ENCODE measurements around the gene CTSH. TPM values are rescaled to one million over a fixed set of nuclear protein-coding genes. Genes with fewer than 3 reads are reported as not detected.

The CTSH gene
- total RNA-seq, 2 donors from 2014 or later, result 257 to 415 TPM

DNA sequence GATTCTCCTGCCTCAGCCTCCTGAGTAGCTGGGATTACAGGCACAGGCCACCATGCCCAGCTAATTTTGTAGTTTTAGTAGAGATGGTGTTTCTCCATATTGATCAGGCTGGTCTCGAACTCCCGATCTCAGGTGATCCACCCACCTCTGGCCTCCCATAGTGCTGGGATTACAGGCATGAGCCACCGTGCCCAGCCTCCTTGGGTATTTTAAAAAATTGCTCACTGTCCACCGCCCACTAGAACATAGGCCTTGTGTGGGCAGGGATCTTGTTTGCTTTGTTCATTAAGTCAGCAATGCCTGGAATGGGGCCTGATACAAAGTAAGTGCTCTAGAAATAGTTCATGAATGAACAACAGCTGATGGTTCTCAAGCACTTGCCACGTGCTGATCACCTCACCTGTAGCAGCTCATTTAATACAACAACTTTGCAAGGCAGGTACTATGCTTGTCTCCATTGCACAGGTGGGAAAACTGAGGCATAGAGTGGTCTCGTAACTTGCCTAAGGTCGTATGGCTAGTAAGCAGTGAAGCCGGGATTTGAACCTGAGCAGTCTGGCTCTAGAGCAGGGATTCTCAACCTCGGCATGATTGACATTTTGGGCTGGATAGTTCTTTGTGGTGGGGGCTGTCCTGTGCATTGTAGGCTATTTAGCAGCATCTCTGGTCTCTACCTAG lies 12.7 kb upstream of the CTSH start:
- H3K27me3 ChIP-seq (replicated peaks; ENCODE audit: insufficient read depth), result no peaks in the 10 kb centered on the region
- no peak overlapping the region for H3K27ac ChIP-seq
- H3K9me3 ChIP-seq, result no peaks in the 10 kb centered on the region
- no peaks in the 10 kb centered on the region for H3K4me1 ChIP-seq (replicated peaks)
- TF ChIP-seq, protein P1, sequence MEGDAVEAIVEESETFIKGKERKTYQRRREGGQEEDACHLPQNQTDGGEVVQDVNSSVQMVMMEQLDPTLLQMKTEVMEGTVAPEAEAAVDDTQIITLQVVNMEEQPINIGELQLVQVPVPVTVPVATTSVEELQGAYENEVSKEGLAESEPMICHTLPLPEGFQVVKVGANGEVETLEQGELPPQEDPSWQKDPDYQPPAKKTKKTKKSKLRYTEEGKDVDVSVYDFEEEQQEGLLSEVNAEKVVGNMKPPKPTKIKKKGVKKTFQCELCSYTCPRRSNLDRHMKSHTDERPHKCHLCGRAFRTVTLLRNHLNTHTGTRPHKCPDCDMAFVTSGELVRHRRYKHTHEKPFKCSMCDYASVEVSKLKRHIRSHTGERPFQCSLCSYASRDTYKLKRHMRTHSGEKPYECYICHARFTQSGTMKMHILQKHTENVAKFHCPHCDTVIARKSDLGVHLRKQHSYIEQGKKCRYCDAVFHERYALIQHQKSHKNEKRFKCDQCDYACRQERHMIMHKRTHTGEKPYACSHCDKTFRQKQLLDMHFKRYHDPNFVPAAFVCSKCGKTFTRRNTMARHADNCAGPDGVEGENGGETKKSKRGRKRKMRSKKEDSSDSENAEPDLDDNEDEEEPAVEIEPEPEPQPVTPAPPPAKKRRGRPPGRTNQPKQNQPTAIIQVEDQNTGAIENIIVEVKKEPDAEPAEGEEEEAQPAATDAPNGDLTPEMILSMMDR (IDR thresholded peaks at IDR 0.05), result no peak
- TF ChIP-seq POLR2AphosphoS5 (IDR thresholded peaks at IDR 0.05), result no peak
- no peak for TF ChIP-seq POLR2A (IDR thresholded peaks at IDR 0.05)
- WGBS, result 84% methylated on average over 9 of the region's 9 CpGs
- no peak for DNase-seq (ENCODE audit: low spot score)
- no peaks in the 10 kb centered on the region for H3K36me3 ChIP-seq
- intact Hi-C loops (cut with DNase I), result no loop called here
- H3K4me3 ChIP-seq, result no peak overlapping the region

DNA sequence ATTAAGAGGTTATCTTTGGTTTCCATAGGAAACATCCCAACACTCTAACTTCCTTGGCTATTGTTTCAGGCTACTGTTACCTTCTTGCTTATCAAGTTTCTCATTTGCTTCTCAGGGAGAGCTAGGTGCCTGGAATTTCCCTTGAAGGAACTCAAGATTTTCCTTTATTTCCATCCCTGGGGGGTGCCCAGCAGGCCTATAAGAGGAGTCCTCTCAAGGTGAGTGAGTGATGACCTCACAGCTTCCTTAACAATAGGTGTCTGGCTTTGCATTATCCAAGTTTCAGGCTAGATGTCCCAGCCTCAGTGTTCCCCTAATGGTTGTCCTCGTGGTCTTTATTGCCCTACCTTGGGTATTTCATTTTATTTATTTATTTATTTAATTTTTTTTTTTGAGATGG lies 12.1 kb upstream of the CTSH start:
- 89% methylated on average over 1 of the region's 1 CpG for WGBS
- H3K27me3 ChIP-seq (replicated peaks; ENCODE audit: insufficient read depth), result no peaks in the 10 kb centered on the region
- H3K27ac ChIP-seq, result no peak overlapping the region
- H3K4me1 ChIP-seq (replicated peaks), result no peaks in the 10 kb centered on the region
- DNase-seq (ENCODE audit: low spot score), result no peak
- H3K4me3 ChIP-seq, result no peak overlapping the region
- H3K36me3 ChIP-seq, result no peaks in the 10 kb centered on the region
- H3K9me3 ChIP-seq, result no peaks in the 10 kb centered on the region
- TF ChIP-seq, protein P1 (IDR thresholded peaks at IDR 0.05), result no peak
- TF ChIP-seq POLR2AphosphoS5 (IDR thresholded peaks at IDR 0.05), result no peak
- TF ChIP-seq POLR2A (IDR thresholded peaks at IDR 0.05), result no peak
- intact Hi-C loops (cut with DNase I), result no loop called here

DNA sequence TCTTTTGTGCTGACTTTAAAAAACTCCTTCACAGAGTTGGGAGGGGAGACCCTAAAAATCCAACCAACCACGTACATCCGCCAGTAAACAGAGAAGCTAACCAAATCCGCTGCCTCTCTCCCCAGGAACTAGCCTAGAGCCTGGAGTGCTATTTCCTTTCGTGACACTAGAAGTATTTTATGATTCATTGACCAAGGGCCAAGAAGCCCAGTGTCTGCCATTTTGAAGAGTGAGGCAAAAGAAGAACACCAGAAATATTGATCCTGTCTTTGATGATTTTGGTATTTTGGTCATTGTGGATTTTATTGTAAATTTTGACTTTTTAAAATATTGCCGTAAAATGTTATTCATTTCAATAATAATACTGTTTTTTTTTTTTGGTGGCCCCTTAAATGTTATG lies 10.5 kb upstream of the CTSH start:
- no peaks in the 10 kb centered on the region for H3K36me3 ChIP-seq
- TF ChIP-seq POLR2A (IDR thresholded peaks at IDR 0.05), result no peak
- no peak for TF ChIP-seq POLR2AphosphoS5 (IDR thresholded peaks at IDR 0.05)
- TF ChIP-seq, protein P1 (IDR thresholded peaks at IDR 0.05), result no peak
- intact Hi-C loops (cut with DNase I), result no loop called here
- WGBS, result 94% methylated on average over 5 of the region's 5 CpGs
- no peaks in the 10 kb centered on the region for H3K4me1 ChIP-seq (replicated peaks)
- H3K27ac ChIP-seq, result no peak overlapping the region
- DNase-seq (ENCODE audit: low spot score), result no peak
- no peaks in the 10 kb centered on the region for H3K27me3 ChIP-seq (replicated peaks; ENCODE audit: insufficient read depth)
- no peak overlapping the region for H3K4me3 ChIP-seq
- H3K9me3 ChIP-seq, result no peaks in the 10 kb centered on the region

DNA sequence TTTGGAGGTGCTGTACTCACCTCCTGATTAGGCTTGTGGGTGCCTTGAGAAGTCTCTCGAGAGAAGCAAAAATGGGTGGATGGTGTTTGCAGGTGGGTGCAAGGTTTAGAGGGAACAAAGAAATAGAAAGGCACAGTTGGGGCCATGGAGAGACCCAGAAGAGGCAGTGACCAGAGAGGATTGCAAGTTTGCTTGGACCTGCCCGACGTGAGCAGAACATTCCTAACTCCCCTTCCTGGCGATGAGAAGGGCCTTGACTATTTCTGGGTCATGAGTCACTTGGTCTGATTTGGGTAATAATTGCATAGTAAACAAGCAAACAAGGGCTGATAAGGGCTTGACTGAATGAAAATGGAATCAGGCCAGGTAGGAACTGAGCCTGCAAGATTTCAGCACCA lies 7.0 kb upstream of the CTSH start:
- peak; percentile 32 for TF ChIP-seq POLR2A (IDR thresholded peaks at IDR 0.05)
- peak; percentile 67 for TF ChIP-seq POLR2AphosphoS5 (IDR thresholded peaks at IDR 0.05)
- TF ChIP-seq, protein P1 (IDR thresholded peaks at IDR 0.05), result no peak
- no peak for DNase-seq (ENCODE audit: low spot score)
- Histone ChIP-seq H3K27ac (no peak overlapping the region), H3K9me3 (no peaks in the 10 kb centered on the region), H3K4me3 (no peak overlapping the region), H3K4me1 (replicated peaks) (no peaks in the 10 kb centered on the region), H3K27me3 (replicated peaks; ENCODE audit: insufficient read depth) (no peaks in the 10 kb centered on the region), H3K36me3 (no peaks in the 10 kb centered on the region)
- WGBS, result 53% methylated on average over 4 of the region's 4 CpGs
- intact Hi-C loops (cut with DNase I), result no loop called here

All from prostate gland (tissue), 2 donors.